H1 (cell line): Measurements from ENCODE around the gene PEX3. TPM values are rescaled to one million over a fixed set of nuclear protein-coding genes. Genes with fewer than 3 reads are reported as not detected.

Experiments used
- BRCA1 ChIP-seq: IDR thresholded peaks from 2 replicates; pipeline ENCODE4 v1.6.1; 2012; ENCODE audit warnings: low read depth, low read length, improper control_type of control experiment
- HDAC6 ChIP-seq: IDR thresholded peaks from one replicate; pipeline ENCODE4 v1.7.1; 2012; ENCODE audit warnings: low read depth, mild to moderate bottlenecking, inconsistent platforms, low read length, moderate library complexity
- RXRA ChIP-seq: IDR thresholded peaks from 2 replicates; pipeline ENCODE4 v1.6.1; 2011; ENCODE audit warnings: low read depth, mild to moderate bottlenecking, low read length, moderate library complexity; ENCODE audit not compliant: insufficient read depth
- polyA plus RNA-seq, 7 experiments: library from polyadenylated mRNA; depleted of rRNA in 3 of 7; stranded (reverse) in 5 of 7; unstranded in 2 of 7; fragments of >200 nt in 5 of 7; fragments of 200-250 nt in 2 of 7; gene quantifications; 1 replicate in 5 of 7; 2 replicates in 1 of 7; 4 replicates in 1 of 7; pipeline versions ENCODE4 v1.2.1 to v1.2.3, GENCODE V29; 2011 to 2013; ENCODE audit warnings: missing spikeins in 2 of 7, mixed read lengths in 2 of 7
- total RNA-seq: library from RNA; stranded (reverse); fragmentation: NEBNext Ultra II Directional; extraction: Animal tissue kit (Norgen Biotek cat#: 25700); gene quantifications from 2 replicates; pipeline ENCODE4 v1.2.1, GENCODE V29; 2021

Gene PEX3
- total and polyA plus RNA-seq, 2 of the 8 experiments (the other 6 are each of a cell fraction or from before 2014, with no cell fraction given): 8.0 to 16.8 TPM

- TF ChIP-seq HDAC6 (no peak), RXRA (no peak), BRCA1 (no peak)
Observed at GRCh38 chr6:143515766-143516355, 65.3 kb downstream of the PEX3 start (continued).
